NCI-H460 (cell line): Measurements from ENCODE around the gene ZNF546. TPM values are rescaled to one million over a fixed set of nuclear protein-coding genes. Genes with fewer than 3 reads are reported as not detected.
"Not testable (repeated sequence)": the region's sequence is repeated elsewhere in the genome, so short reads cannot be mapped to it uniquely, and the experiment has no call there.

Experiments used
- DNase-seq: peaks from one replicate; pipeline ENCODE4 v3.0.0-alpha.2; 2016; ENCODE audit warnings: low read depth; ENCODE audit errors: extremely low read depth
- polyA plus RNA-seq: library from polyadenylated mRNA; depleted of rRNA; stranded (reverse); fragments of >200 nt; gene quantifications from 2 replicates; pipeline ENCODE4 v1.2.3, GENCODE V29; 2014; cell fraction: nucleus; rRNA removed
- total RNA-seq: library from RNA; depleted of rRNA; stranded (reverse); fragments of >200 nt; shearing (Covaris generic); gene quantifications from 2 replicates; pipeline ENCODE4 v1.2.3, GENCODE V29; 2014; rRNA removed

The ZNF546 gene
- 2.7 and 3.2 TPM in 2 replicates for total RNA-seq
- 1.3 and 1.9 TPM in 2 replicates for polyA plus RNA-seq

DNA sequence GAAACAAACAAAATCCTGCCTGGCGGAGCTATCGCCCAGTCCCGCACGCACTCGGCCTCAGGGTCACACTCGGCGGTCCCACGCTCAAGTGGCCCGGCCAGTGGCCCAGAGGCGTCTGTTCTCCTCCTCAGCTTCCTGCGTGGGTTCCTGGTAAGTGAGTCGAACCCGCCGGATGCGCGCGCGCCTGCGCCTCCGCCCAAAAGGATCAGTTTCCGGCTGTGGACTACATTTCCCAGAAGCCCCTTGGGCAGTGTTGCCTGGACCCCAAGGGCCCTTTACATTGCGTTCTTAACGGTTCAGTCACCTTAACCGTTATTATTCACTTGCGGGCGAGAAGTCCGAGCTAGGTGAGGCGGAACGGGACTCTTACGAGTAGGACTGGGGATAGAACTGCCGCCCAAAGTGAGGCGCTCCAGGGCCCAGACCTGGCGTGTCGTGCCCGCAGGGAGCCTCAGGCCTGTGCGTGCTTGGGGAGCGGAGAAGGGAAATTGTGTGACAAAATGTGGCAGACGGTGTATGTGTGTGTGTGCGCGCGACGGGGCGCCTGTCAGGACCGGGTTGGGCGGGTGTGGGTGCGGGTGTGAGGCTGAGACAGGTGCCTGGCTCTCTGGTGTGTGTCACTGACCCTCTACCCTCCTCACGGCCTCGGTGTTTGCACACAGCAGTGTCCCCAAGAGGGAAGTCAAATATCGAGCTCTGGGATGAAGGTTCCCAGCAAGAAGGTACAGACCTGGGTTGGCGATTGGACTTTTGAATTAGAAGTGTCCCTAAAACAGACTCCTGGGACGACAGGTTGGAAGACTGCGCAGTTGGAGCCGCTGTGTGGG lies at the start of gene ZNF546:
ZNF546 (plus strand) TSS at position 250 of the 827 bp plus-strand sequence. CDS start 1,267 bp downstream, outside the sequence.
- peak; percentile 72 for DNase-seq

DNA sequence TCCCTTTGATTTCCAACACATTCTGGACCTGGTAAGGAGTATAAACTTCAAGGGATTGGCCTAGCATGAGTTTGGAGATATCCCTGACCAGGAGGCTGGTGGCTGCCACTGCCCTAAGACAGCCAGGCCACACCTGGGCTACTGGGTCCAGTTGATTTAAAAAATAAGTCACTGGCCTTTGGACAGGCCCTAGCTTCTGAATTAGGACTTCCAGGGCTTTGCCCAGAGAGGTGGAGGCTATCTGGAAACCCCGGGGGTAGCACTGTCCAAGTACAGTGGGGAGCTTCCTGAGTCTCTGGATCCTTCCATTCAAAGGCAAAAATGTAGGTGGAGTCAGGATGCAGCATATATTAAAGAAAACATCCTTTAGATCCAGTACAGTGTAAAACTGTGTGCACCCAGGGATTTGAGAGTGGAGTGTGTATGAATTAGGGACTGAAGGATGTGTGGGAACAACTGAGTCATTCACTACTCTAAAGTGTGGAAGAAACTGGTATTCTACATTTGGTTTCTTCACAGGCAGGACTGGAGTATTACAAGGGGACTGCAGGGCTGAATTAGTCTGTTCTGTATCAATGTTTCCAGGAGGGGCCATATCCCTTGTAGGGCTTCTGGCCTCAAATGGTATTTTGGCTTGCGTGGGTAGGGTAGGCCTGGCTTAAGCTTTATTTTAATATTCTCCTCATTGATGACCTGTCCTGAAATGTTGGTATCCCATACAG lies 47.7 kb upstream of the ZNF546 start:
- no peak for DNase-seq

DNA sequence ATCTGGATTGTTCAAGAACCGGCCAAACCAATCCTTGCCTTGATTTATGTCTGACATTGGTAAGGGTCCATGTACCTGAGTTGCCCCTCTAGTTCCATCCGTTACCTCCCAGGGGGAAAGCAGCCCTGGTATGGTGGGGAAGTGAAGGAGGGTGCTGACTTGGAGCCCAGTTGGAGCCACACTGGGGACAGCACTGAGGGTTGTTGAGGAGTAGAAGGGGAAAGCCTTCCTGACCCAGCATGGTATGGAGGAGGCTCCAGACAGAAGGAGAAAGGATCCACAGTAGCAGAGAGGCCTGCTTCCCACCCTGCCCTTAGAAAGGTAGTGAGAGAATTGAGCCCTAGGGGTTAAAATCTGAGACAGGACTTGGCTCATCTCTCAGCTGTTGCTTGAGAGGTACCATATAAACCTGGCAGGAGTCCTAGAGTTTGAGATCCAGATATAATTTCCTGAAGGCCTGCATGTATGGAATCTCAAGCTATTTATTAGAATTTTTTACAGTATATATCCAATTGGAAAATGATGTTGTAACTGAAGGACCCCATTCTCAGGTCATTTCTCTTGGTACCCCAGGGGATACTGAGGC lies 45.7 kb upstream of the ZNF546 start:
- DNase-seq, result no peak

DNA sequence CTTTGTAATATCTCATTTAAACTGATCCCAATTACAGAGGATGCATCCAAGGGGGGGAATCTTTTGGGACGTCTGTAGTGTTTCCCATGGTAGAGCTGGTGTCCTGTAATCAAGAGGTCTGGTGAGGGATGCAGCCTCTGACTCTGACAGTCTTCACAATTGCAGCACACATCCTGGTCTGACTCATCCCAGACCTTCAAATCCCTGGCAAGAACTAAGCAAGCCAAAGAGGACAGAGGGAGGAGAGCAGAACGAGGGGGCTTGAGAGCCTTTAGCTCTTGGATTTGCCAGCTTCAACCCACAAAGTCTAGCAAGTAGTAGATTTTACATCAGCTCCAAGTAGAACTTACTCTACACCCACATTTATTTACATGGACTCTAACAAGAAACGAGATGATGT lies 45.2 kb upstream of the ZNF546 start:
- DNase-seq, result no peak

DNA sequence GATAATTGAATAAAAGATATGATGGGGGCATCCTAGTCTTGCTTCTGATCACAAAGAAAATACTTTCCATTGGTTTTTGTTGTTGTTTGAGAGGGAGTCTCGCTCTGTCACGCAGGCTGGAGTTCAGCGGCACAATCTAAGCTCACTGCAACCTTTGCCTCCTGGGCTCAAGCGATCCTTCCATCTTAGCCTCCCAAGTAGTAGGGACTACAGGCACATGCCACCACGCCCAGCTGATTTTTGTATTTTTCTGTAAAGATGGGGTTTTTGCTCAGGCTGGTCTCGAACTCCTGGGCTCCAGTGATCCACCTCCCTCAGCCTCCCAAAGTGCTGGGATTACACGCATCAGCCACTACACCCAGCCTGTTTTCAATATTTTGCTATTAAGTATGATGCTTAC lies 42.9 kb upstream of the ZNF546 start:
- no peak for DNase-seq

DNA sequence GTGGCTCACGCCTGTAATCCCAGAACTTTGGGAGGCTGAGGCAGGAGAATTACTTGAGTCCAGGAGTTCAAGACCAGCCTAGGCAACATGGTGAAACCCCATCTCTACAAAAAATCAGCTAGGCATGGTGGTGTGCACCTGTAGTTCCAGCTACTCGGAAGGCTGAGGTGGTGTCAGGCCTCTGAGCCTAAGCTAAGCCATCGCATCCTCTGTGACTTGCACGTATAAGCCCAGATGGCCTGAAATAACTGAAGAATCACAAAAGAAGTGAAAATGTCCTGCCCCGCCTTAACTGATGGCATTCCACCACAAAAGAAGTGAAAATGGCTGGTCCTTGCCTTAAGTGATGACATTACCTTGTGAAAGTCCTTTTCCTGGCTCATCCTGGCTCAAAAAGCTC lies 39.0 kb upstream of the ZNF546 start:
- DNase-seq, result not testable (repeated sequence)

DNA sequence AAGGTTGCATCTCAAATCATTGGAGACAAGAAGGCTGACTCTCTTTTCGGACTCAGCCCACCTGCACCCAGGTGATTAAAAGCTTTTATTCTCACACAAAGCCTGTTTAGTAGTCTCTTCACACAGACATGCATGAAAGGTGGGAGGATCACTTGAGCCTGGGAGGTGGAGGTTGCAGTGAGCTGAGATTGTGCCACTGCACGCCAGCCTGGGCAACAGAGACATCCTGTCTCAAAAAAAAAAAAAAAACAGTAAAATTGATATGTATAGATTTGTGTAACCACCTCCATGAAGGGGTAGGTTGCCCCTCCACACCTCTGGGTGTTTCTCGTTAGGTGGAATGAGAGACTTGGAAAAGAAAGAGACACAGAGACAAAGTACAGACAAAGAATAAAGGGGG lies 37.9 kb upstream of the ZNF546 start:
- DNase-seq, result not testable (repeated sequence)

DNA sequence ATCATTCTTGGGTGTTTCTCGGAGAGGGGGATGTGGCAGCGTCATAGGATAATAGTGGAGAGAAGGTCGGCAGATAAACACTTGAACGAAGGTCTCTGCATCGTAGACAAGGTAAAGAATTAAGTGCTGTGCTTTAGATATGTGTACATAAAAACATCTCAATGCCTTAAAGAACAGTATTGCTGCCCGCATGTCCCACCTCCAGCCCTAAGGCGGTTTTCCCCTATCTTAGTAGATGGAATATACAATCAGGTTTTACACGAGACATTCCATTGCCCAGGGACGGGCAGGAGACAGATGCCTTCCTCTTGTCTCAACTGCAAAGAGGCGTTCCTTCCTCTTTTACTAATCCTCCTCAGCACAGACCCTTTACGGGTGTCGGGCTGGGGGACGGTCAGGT lies 37.5 kb upstream of the ZNF546 start:
- not testable (repeated sequence) for DNase-seq

DNA sequence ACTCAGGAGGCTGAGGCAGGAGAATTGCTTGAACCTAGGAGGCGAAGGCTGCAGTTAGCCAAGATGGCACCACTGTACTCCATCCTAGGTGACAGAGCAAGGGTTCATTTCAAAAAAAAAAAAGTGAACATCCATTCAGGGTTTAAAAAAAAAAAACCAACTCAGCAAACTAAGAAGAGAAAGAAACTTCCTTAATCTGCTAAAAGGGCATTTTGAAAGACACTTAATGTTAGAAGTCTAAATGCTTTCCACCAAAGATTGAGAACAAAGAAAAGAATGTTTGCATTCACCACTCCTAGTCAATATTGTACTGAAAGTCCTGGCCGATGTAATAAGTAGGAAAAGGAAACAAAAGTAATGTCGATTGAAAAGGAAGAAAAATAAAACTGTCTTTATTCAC lies 33.0 kb upstream of the ZNF546 start:
- no peak for DNase-seq

DNA sequence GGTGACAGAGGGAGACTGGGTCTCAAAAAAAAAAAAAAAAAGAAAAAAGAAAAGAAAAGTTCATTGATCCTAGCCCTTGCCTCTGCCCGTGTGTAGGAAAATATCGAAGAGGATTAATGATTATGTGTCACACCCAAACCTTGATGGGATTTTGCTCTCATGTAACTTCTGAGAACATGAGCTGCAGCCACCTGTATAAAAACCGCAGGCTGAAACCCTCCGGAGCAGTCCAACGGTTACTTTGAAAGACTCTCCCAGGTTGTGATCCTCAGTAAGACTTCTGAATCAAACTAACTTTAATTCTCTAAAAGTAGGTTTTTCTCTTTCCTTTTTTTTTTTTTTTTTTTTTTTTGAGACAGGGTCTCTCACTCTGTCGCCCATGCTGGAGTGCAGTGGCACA lies 30.2 kb upstream of the ZNF546 start:
- DNase-seq, result no peak

DNA sequence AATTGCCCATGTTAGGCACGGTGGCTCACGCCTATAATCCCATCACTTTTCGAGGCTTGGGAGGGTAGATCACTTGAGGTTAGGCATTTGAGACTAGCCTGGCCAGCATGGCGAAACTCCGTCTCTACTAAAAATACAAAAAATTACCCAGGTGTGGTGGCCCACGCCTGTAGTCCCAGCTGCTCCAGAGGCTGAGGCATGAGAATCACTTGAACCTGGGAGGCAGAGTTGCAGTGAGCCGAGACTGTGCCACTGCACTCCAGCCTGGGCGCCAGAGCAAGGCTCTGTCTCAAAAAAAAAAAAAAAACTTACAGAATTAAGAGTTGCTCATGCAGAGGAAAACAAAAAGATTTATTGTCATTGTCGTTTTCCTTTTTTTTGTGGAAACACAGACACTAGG lies 29.3 kb upstream of the ZNF546 start:
- no peak for DNase-seq

DNA sequence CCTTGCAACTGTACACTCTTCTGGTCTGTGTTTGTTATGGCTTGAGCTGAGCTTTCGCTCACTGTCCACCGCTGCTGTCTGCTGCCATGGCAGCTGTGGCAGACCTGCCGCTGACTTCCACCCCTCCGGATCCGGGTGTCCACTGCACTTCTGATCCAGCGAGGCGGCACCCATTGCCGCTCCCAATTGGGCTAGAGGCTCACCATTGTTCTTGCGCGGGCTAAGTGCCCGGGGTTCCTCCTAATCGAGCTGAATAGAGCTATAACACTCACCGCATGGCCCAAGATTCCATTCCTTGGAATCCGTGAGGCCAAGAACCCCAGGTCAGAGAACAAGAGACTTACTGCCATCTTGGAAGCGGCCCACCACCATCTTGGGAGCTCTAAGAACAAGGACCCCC lies 28.1 kb upstream of the ZNF546 start:
- no peak for DNase-seq

DNA sequence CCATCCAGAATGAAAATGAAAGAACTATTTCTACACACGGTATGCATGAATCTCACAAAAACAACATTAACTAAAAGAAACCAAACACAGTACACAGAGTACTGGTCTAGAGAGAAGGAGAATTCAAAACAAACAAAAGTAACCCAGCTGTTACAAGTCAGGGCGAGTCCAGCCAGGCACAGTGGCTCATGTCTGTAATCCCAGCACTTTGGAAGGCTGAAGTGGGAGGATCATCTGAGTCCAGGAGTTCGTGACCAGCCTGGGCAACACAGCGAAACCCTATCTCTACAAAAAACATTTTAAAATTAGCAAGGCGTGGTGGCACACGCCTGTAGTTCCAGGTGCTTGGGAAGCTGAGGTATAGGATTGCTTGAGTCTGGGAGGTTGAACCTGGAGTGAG lies 27.6 kb upstream of the ZNF546 start:
- DNase-seq, result no peak

DNA sequence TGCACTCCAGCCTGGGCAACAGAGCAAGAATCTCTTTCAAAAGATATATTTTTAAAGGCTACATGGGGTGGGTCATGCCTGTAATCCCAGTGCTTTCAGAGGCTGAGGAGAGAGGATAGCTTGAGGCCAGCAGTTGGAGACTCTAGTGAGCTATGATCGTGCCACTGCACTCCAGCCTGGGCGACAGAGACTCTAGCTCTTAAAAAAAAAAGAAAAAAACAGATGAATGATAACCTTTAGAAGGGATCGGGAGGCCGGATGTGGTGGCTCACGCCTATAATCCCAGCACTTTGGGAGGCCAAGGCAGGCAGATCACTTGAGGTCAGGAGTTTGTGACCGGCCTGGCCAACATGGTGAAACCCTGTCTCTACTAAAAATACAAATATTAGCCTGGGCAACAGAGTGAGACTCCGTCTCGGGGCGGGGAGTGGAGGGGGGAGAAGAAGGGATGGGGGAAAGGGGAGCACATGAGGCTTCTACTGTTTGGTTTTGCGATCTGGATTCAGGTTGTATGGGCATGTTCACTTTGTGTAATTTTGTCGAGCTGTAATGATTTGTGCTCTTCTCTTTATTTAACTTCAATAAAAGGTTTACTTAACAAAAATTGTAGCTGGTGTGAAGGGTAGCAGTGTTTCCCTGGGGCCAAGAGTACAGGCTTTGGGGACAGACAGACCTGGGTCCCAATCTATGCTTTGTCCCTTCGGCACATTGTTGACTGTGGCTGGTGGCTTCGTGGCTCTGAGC lies 27.0 kb upstream of the ZNF546 start:
- no peak for DNase-seq

DNA sequence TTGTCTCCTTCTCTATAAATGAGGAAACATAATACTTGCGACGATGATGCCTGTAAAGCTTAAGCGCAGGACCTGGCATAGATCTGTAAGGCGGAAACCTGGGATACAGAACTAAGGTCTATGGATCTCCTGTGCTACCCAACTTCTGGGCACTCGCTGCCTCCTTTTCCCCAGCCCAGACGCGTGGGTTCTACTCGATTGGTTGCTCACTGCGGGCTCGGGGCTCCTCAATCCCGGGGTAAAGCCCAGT lies 26.5 kb upstream of the ZNF546 start:
- DNase-seq, result no peak

DNA sequence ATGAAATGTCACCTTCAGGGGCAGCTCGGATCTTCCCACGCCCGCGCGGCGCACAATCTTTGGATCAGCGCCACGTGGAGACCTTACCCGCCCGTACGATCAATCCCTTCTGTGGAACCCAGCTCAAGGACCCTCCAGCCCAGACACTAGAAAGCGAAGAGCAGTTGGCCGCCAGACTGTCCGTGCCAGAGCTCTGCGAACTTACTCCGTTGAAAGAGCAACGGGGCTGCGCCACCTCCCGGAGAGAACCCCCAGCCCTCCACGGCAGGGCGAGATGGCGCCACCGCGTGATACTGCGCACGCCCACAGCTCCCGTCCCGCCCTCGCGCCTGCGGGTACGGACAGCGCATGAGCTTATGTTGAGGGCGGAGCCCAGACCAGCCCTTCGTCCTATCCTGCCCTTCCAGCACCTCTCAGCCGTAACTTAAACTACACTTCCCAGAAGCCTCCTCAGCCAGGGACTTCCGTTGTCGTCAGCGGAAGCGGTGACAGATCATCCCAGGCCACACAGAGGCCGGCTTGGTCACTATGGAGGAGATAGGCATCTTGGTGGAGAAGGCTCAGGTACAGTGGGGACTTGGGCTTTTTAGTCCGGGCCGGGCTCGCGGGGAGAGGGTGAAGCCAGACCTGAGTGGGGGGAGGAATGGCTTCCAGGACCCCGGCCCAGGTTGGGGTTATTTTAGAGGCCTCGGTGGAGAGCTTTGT lies 26.0 kb upstream of the ZNF546 start, which contains the start of gene PSMC4:
PSMC4 (plus strand) TSS at position 491 of the 705 bp plus-strand sequence; CDS start at position 529, 38 bp downstream.
- DNase-seq, result peak; percentile 97

DNA sequence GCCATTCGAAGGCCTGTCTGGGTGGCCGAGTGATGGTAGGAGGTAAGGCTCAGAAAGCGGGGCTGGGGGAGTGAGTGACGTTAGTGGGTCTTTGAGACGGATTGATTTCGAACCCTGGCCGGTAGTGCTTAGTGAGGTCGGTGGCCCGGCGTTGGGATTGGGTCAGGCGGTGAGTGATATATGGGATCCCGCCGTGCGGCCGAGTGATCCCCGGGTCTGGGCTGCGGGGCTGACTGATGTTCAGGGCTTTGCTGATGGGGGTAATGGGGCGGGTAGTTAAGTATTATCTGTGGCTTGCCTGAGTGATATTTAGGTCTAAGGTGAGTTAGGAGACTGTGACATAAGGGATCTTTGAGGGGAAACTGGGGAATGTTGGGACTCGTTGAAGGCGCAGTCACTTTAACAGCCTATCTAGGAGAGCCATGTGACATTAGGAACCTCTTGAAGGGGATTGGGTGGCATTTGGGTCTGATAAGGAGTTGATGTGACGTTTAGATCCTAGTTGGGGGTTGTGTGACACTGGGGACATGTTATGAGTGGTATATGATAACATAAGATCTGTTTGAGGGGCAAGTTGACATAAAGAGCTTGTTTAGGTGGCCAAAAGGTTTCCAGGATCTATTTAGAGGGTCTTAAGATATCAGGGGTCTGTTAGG lies 25.4 kb upstream of the ZNF546 start:
- DNase-seq, result no peak

DNA sequence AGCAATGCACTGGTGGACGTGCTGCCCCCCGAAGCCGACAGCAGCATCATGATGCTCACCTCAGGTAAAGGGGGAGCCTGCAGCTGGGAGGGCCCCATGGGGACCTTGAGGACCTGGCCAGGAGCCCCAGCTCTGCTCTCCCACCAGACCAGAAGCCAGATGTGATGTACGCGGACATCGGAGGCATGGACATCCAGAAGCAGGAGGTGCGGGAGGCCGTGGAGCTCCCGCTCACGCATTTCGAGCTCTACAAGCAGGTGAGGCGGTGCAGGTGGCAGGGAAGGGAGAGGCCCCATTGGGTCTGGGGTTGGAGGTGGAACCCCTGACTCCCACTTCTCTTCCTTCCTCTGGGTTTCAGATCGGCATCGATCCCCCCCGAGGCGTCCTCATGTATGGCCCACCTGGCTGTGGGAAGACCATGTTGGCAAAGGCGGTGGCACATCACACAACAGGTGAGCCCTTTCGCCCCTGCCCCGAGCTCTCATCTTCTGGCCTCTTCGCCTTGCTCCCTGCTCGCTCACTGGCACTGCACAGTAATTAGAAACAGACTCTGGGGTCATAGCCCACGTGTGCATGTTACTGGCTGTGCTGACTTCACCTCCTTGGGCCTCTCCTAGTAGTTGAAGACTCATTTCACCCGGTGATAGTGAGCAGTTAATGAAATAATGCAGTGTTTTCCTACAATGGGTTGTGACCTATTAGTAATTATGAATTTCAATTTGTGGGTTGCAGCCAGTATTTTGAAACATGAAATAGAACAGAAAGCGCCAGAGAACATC lies 22.3 kb upstream of the ZNF546 start:
- no peak for DNase-seq

DNA sequence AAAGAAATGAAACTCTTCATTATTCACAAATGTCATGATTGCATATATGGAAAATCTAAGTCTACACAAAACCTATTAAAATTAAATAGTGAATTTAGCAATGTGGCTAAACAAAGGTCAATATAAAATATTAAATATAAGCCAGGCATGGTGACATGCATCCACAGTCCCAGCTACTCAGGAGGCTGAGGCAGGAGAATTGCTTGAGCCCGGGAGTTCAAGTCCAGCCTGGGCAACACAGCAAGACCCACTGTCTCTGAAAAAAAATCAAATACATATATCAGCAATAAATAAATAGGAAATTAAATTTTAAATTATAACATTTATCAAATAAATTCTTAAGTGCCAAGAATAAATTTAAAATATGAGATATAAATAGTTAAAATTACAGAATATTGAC lies 14.0 kb upstream of the ZNF546 start:
- DNase-seq, result no peak
